RKO (cell line): ENCODE results near the gene FCER2.

Experiments
- DNase-seq: peaks from one replicate; pipeline ENCODE4 v3.0.0-alpha.2; 2016; ENCODE audit warnings: low spot score

Gene FCER2

GRCh38 chr19:7676854-7677253, 25.1 kb downstream of the FCER2 start, which contains the start of gene MCEMP1:
MCEMP1 (plus strand) TSS chr19:7677090; CDS start chr19:7677121, 31 bp downstream.
- no peak for DNase-seq

- DNase-seq: no peak
These were observed 25.6 kb downstream of the FCER2 start for GRCh38 chr19:7676376-7676775.

GRCh38 chr19:7674010-7675005, 27.6 kb downstream of the FCER2 start:
- DNase-seq: peak; percentile 86

- DNase-seq: no peak
These were observed 29.4 kb downstream of the FCER2 start for GRCh38 chr19:7672522-7672921.

GRCh38 chr19:7670790-7671189, 31.1 kb downstream of the FCER2 start:
- DNase-seq: no peak

DNA sequence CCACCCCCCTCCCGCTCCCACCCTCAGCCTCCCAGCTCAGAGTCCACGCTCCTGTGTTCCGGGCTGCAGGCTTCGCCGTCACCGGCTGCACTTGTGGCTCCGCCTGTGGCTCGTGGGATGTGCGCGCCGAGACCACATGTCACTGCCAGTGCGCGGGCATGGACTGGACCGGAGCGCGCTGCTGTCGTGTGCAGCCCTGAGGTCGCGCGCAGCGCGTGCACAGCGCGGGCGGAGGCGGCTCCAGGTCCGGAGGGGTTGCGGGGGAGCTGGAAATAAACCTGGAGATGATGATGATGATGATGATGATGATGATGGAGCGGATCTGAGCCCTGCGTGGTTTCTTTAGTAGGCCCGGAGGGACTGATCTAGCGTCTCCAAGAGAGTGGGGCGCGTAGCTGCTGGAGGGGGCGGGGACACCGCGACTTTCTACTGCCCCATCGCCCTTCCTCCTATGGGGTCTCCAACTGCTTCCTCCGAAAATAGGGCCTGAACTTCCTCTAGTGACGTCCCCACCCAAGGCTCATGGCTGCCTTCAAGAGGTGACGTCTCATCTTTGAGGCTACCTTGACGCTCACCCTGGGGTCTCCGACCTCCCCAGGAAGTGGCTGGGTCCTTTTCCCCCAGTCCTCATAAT, 31.7 kb downstream of the FCER2 start:
- DNase-seq: no peak

- DNase-seq: no peak
These were observed 32.3 kb downstream of the FCER2 start for GRCh38 chr19:7669641-7670040.

GRCh38 chr19:7668842-7669241, 33.1 kb downstream of the FCER2 start, which contains the start of gene RETN:
RETN (plus strand) TSS chr19:7669049; CDS start chr19:7669327, 278 bp downstream.
- no peak for DNase-seq

- no peak for DNase-seq
These were observed 36.9 kb downstream of the FCER2 start for GRCh38 chr19:7665076-7665475.

DNA sequence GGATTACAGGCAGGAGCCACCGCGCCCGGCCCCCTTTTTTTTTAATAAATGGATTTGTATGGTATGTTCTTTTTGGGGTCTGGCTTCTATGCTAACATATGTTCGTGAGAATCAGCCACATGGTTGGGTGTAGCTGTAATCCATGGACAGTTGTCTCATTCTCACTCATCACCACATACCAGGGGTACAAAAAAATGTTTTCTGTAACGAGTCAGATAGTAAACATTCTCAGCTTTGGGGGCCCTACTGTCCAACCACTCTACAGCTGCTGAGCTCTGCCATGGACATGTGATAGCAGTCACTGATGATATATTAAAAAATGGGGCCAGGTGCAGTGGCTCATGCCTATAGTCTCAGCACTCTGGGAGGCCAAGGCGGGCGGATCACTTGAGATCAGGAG, 38.2 kb downstream of the FCER2 start:
- no peak for DNase-seq

DNA sequence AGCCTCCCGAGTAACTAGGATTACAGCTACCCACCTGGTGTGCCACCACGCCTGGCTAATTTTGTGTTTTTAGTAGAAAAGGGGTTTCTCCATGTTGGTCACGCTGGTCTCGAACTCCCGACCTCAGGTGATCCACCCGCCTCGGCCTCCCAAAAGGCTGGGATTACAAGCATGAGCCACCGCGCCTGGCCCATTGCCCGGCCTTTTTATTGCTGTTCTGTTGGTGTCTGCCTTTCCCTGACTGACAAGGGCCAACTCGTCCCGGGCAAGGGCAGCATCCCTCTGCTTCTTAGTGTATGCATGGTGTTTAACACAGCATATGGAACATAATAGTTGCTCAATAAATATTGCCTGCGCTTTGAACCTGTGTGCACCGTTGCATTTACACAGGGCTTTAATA, 39.3 kb downstream of the FCER2 start:
- DNase-seq: no peak

DNA sequence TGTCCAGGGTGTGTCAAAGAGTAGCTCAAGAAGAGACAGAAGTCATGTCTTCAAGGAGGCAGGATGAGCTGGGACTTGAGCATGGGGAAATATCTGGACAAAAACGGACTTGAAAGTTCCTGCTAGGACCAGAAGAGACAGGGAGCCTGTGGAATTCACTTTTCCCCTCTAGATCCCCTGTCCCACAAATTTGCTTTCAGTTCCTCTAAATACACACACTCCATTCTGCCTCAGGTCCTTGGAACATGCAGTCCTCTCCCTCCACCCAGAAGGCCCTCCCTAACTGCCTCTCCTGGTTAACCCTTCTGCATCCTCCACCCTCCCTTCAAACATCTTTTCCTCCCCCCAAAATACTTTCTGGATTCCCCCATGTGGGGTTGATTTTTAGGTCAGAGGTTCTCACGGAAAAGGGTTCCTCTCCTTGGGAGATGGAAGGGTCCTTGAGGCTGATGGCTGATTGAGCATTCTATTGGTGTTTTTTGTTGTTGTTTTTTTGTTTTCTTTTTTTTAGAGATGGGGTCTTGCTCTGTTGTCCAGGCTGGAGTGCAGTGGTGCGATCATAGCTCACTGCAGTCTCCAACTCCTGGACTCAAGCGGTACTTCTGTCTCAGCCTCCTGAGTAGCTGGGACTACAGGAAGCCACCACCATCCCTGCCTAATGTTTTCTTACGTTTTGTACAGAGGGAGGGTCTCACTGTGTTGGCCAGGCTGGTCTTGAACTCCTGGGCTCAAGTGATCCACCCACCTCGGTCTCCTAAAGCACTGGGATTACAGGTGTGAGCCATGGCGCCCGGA, 40.0 kb downstream of the FCER2 start:
- no peak for DNase-seq

- DNase-seq: no peak
These were observed 43.7 kb downstream of the FCER2 start for GRCh38 chr19:7658219-7658686.

DNA sequence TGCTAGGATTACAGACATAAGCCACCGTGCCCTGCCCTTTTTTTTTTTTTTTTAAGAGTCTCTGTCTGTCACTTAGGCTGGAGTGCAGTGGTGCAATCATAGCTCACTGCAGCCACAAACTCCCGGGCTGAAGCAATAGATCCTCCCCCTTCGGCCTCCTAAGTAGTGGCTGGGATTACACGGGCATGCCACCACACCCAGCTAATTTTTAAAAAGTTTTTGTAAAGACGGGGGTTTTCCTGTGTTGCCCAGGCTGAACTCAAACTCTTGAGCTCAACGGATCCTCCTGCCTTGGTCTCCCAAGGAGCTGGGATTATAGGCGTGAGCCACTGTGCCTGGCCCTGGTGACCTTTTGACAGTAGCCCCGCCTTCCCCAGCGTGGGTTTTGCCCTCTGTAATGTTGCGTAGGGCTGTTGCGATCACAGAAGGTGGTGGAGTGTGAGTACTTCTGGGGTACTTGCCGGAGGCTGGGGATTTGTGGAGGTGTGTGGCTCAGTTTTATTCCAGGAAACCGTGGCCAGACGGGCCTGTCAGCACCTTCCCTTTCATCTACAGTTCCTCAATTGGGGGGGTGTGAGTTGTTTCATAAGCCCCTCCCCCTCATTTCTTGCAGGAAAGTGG, 44.7 kb downstream of the FCER2 start:
- no peak for DNase-seq

DNA sequence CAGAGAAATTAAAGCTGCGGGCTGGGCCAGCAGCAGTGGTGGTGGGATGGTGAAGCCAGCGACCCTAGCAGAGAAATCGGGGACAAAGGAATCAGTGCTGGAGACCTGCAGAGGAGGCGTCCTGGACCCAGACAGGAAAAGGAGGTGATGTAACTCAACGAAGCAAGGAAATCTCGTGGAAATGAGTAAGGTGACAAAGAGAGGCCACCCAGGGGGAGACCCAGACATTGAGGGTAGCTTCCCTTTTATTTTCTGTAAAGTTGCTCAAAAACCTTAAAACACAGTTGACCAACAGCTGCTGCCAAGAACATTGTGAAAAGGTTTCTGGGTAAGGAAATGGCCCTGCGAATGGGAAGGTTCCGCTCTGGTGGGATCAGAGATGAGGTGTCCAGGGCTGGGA, 46.4 kb downstream of the FCER2 start:
- no peak for DNase-seq

- no peak for DNase-seq
These were observed 47.5 kb downstream of the FCER2 start for GRCh38 chr19:7654401-7654800.

- peak; percentile 82 for DNase-seq
These were observed 49.8 kb downstream of the FCER2 start for GRCh38 chr19:7652061-7652641.

DNA sequence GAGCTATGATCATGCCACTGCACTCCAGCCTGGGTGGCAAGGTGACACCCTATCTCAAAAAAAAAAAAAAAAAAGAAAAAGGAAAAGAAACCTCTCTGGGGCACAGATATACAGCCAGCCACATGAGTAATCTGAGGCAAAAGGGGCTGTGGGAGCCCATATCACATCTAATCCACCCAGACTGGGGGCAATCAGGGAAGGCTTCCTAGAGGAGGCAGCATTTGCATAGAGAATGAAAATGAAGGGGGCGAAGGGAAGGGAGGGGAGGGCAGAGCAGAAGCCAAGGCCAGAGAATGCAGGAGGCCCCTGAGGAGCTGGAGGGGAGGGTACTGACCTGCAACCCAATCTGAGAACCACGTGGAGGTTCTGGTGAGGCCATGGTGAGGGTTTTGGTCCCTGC, 51.8 kb downstream of the FCER2 start:
- no peak for DNase-seq

DNA sequence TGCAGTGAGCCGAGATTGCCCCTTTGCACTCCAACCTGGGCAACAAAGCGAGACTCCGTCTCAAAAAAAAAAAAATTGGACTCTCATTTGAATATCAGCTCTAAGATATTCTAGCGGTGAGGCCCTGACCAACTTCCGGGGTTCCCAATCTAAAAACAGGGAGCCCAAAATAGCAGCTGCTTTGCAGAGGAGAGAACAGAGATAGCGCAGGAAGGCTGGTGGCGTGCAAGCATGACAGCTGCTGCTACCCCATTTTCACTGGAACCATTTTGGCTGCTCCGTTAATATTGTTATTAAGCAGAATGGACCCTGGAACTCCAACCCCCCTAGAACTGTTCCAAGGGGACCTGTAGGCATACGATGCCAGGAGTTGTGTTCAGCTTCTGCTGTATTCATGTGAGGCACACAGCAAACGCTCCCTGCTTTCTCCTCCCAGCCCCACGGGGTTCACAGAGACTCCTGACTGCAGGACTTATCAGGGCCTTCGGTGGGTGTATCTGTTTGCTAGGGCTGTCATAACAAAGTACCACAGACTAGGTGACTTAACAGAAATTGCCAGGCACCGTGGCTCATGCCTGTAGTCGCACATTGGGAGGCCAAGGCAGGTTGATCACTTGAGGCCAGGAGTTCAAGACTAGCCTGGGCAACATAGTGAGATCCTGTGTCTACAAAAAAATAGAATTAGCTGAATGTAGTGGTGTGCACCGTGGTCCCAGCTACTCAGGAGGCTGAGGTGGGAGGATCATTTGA, 53.5 kb downstream of the FCER2 start:
- no peak for DNase-seq

GRCh38 chr19:7647156-7647555, 54.8 kb downstream of the FCER2 start:
- no peak for DNase-seq

DNA sequence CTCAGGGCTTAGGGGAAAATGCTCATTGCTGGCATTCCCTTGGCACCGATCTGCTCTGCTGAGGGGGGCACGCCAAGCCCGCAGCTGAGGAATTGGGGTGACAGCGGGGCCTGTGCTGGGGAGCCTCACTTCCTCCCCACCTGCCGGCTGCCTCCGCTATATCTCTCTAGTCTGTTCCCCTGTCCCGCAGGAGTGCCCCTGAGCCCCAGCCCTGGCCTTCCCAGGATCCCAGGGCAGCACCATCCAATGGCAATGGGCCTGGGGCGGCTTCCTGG, 55.6 kb downstream of the FCER2 start:
- no peak for DNase-seq
